ENCODE results near the gene SPDYE8.
A peak's percentile ranks its signal among the peaks of the same experiment; 100 is the strongest.
"Not testable (repeated sequence)": the region's sequence is repeated elsewhere in the genome, so short reads cannot be mapped to it uniquely, and the experiment has no call there.

The SPDYE8 gene, protein sequence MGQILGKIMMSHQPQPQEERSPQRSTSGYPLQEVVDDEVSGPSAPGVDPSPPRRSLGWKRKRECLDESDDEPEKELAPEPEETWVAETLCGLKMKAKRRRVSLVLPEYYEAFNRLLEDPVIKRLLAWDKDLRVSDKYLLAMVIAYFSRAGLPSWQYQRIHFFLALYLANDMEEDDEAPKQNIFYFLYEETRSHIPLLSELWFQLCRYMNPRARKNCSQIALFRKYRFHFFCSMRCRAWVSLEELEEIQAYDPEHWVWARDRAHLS

GRCh38 chr7:73029666-73030065 is at the start of gene SPDYE8:
Gene SPDYE8, minus strand, starts transcription at chr7:73029766. Its CDS starts 1,800 bp downstream, at chr7:73027966.
- not testable (repeated sequence) for ATAC-seq

- ATAC-seq, result not testable (repeated sequence)
These were observed 28.2 kb upstream of the SPDYE8 start, which contains the start of gene SPDYE11 for GRCh38 chr7:73057811-73058210. Gene SPDYE11, minus strand, starts transcription at chr7:73057911. Its CDS starts 1,800 bp downstream, at chr7:73056111.

DNA sequence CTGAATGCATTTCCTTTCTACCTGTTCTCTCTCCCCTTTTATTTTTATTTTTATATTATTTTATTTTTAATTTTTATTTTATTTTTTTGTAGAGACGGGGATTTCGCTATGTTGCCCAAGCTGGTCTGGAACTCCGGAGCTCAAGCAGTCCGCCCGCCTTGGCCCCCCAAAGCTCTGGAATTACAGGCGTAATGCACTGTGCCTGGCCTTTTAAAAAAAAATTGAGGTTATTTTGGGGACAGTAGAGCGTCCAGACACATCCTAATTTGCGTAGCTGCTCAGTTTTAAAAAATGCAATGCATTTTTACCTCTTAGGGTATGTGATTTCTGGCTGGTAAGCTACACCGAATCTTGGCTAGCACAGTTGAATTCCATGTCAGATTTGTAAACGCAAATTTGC is 23.1 kb downstream of the SPDYE8 start:
- ATAC-seq, result not testable (repeated sequence)

GRCh38 chr7:73005693-73006447 is 23.7 kb downstream of the SPDYE8 start:
- ATAC-seq, result peak; percentile 88 to 90

DNA sequence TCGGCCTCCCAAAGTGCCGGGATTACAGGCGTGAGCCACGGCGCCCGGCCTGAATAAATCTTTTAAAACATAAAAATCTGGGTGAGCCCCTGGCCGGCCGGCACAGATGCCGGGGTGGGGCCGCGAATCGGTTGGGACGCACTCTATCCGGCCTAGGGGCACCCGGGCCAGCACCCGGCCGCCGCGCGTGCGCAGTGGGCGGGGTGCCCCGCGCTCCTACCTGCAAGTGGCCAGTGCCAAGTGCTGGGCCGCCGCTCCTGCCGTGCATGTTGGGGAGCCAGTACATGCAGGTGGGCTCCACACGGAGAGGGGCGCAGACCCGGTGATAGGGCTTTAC is 24.2 kb downstream of the SPDYE8 start:
- peak; percentile 83 to 85 for ATAC-seq

- ATAC-seq, result not testable (repeated sequence)
These were observed 31.6 kb downstream of the SPDYE8 start for GRCh38 chr7:72997887-72998468.

DNA sequence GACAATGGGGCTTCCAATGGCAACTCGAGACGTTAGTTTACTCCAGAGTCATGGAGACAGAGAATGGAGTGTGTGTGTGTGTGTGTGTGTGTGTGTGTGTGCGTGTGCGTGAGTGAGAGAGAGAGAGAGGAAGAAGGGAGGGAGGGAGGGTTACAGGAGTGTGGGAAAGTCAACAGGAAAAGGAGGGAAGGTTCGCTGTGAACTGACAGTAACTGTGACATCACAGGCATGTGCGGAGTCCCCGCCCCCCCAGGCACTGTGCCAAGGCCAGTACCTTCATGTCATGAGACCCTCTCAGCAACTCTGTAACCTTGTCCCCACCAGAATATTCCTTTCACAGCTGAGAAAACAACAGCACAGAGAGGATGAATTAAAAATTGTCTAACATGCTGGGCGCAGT is 32.1 kb downstream of the SPDYE8 start:
- not testable (repeated sequence) for ATAC-seq

- ATAC-seq, result not testable (repeated sequence)
These were observed 34.1 kb downstream of the SPDYE8 start for GRCh38 chr7:72995484-72995883.

DNA sequence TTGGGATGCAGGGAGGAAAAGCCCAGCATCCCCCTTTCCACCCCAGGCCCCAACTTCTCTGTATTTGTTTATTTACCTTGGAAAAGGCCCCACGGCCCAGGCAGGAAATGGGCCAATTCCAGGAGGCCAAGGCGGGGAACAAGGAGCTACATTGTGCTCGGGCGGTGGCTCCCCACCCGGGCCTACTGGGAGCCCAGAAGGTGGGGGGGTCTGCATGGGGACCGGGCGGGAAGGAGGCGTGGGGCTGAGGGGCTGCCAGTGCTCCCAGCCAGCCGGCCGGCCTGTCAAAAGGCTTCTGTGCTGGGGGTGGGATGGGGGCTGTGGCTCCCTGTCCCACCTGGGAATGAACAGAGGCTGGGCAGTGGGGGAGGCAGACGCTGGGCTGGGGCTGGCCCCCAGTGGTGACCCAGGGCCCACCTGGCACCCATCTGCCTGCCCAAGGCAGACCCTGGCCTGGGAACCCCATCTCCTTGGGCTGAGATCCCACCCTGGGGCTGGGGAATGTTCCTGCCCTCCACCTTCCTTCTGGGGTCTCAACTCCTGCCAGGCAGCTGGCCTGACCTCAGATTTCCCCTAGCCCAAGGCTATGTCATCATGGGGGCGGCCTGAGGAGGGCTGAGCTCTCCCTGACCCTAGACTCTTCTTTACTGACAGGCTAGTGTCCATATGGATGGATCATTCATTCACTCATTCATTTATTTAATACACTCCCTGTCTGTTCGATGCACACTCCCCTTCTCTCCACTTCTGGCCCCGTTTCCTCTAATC is 39.2 kb downstream of the SPDYE8 start:
- ATAC-seq, result not testable (repeated sequence)

- ATAC-seq, result not testable (repeated sequence)
These were observed 47.5 kb downstream of the SPDYE8 start for GRCh38 chr7:72982084-72982483.

- ATAC-seq, result not testable (repeated sequence)
These were observed 49.2 kb downstream of the SPDYE8 start for GRCh38 chr7:72980382-72980781.

DNA sequence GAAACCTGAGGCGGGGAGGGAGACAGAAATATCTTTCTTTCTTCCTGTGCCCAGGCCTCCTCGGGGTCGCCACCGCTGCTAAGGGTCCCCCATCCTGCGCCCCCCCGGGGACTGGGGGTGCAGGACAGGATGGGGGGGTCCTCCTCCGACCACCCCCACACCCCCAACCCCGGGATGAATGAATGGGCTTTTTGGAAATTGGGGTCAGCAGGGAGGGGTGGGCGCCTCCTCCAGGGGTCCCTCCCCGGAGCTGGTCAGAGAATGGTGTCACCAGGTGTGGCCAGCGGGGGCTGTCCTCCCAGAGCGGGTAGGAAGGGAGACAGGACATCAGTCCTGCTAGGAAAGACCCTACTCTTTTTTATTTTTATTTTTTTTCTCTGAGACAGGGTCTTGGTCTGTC is 53.1 kb downstream of the SPDYE8 start:
- ATAC-seq, result not testable (repeated sequence)

- ATAC-seq, result not testable (repeated sequence)
These were observed 53.8 kb downstream of the SPDYE8 start for GRCh38 chr7:72975656-72976286.

DNA sequence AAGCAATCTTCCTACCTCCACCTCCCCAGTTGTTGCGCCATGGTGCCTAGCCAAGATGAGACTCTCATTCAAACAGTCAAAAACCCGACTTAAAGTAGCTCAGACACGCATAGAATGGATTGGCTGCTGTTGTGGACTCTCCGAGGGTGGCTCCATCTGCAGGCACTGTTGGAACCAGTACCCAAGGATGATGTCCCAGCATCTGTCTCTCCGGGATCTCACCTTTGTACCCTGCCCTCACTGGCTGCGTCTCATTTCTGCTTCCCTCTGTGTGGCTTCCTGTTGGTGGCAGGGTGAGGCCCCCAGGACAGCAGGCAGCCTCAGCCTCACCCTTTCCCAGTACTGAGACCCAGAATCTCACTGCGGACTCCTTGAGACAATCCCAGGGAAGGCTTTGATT is 54.8 kb downstream of the SPDYE8 start:
- not testable (repeated sequence) for ATAC-seq

DNA sequence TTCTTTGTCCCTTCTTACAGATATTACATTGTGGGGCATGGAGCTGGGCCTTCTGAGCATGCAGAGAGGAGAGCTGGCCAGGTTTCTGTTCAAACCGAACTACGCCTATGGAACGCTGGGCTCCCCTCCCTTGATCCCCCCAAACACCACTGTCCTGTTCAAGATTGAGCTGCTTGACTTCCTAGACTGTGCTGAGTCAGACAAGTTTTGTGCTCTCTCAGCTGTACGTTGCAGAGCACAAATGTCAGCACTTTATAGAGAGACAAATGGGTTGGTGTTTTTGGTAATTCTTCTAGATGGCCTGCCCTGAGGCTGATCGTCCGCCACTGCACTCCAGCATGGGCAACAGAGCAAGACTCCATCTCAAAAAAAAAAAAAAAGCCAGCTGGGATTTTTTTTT is 58.1 kb downstream of the SPDYE8 start:
- ATAC-seq, result not testable (repeated sequence)

Measured in activated CD4-positive, CD25-positive, alpha-beta regulatory T cell treated with anti-CD3 and anti-CD28 coated beads, Interleukin-2, amount 50 U/mL, for 24 hours (primary cell).